Thyroid gland (tissue), 4 donors: ENCODE results near the gene OPN3.

Source experiments
- CTCF ChIP-seq, 6 experiments: fragments of 200-600 bp in 3 of 6; fragments of 450-650 bp in 3 of 6; sonication (generic) in 3 of 6; IDR thresholded peaks; one replicate each; pipeline ENCODE4 v1.5.1; 2016 to 2019; ENCODE audit warnings: antibody characterized with exemption in 6 of 6, mild to moderate bottlenecking in 2 of 6, inconsistent platforms in 1 of 6, moderate library complexity in 1 of 6
- POLR2A ChIP-seq, 2 donors: fragments of 450-650 bp; IDR thresholded peaks; one replicate each; pipeline ENCODE4 v1.6.1; 2017; ENCODE audit warnings: antibody characterized with exemption in 2 of 2, mild to moderate bottlenecking in 2 of 2, moderate library complexity in 1 of 2

- TF ChIP-seq CTCF (IDR thresholded peaks at IDR 0.05), result no peak
- no peak for TF ChIP-seq POLR2A (IDR thresholded peaks at IDR 0.05)
Measured at GRCh38 chr1:241675983-241676382, 35.8 kb upstream of the OPN3 start.
